Right ventricle myocardium superior (tissue), 1 donor: ENCODE data around the gene COL28A1. TPM values are rescaled to one million over a fixed set of nuclear protein-coding genes. Genes with fewer than 3 reads are reported as not detected.

Source experiments
- ATAC-seq: fragments of 200-7000 bp; cut with Tn5 transposase; one replicate; pipeline ENCODE4 v1.9.1; 2020; ENCODE audit warnings: mild to moderate bottlenecking; ENCODE audit not compliant: poor library complexity
- DNase-seq: peaks from one replicate; pipeline ENCODE4 v3.0.0-alpha.2; 2020
- intact Hi-C: fragments of 100-400 bp; cut with DNase I; formaldehyde crosslinking; loops from one replicate; pipeline ENCODE4 v1.11.2; 2022
- total RNA-seq: library from RNA; stranded (reverse); fragmentation: NEBNext Ultra II Directional; extraction: Animal tissue kit (Norgen Biotek cat#: 25700); gene quantifications from one replicate; pipeline ENCODE4 v1.2.1, GENCODE V29; 2021
- donor health status: DM: no; HTN: yes; CAD: no; lungs with severe emphysema.

COL28A1 gene
- total RNA-seq, 1 donor from 2014 or later, result 6.7 TPM

- intact Hi-C loops, result no loop called here
- no peak for ATAC-seq
- DNase-seq, result no peak
These were observed 101.3 kb downstream of the COL28A1 start for GRCh38 chr7:7434329-7434728.

GRCh38 chr7:7433811-7434210, 101.9 kb downstream of the COL28A1 start:
- intact Hi-C loops, result no loop called here
- ATAC-seq (no peak), DNase-seq (no peak)

DNA sequence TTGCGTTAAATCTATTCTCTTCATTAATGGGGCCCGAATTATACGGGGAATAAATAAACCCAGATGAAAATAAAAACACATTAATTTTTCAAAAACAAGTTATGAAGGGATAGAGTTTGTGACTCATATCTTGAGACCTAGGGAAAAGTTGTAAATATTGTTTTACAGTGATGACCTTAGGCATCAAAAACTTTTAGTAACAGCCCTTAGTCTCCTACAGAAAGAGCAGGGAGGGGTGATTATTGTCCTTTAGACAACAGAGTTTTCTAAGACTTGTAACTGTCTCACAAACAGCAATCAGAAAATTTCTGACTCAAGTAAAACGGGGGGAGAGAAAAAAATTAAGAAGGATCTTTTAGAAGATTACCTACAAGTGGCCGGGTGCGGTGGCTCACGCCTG, 102.7 kb downstream of the COL28A1 start:
- DNase-seq (no peak), ATAC-seq (no peak)
- intact Hi-C loops, result no loop called here

GRCh38 chr7:7428806-7429205, 106.9 kb downstream of the COL28A1 start:
- intact Hi-C loops, result no loop called here
- no peak for DNase-seq
- ATAC-seq, result no peak

GRCh38 chr7:7427363-7427762, 108.3 kb downstream of the COL28A1 start:
- ATAC-seq (no peak), DNase-seq (no peak)
- intact Hi-C loops, result loop anchor here (2.0 kb wide), 1 partner anchor 113 kb away; no protein-coding TSS in a partner anchor

GRCh38 chr7:7426676-7427075, 109.0 kb downstream of the COL28A1 start:
- intact Hi-C loops, result loop anchor here (2.0 kb wide), 1 partner anchor 114 kb away; no protein-coding TSS in a partner anchor
- no peak for DNase-seq
- no peak for ATAC-seq

- intact Hi-C loops, result no loop called here
- no peak for DNase-seq
- no peak for ATAC-seq
These were observed 110.4 kb downstream of the COL28A1 start for GRCh38 chr7:7425321-7425720.

GRCh38 chr7:7424151-7424873, 111.4 kb downstream of the COL28A1 start:
- ATAC-seq (peak; percentile 94), DNase-seq (peak; percentile 54)
- intact Hi-C loops, result no loop called here

DNA sequence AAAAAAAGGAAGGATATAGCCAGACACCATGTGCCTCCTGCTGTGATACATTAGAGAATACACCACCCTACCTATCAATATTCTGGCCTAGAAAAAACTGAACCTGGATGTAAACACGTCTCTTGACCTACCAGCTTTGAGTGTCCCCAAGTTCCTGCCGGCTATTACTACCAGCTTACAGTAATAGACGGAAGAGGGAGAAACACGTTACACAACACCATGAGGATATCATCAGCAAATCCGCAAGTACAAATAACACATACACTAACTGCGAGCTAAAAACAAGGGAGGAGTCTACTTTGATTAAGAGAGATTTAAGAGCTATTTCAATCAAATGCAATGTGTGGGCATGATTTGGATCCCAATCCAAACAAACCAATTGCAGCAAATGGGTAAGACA, 113.0 kb downstream of the COL28A1 start:
- intact Hi-C loops, result no loop called here
- ATAC-seq (no peak), DNase-seq (no peak)

- DNase-seq (no peak), ATAC-seq (no peak)
- intact Hi-C loops, result no loop called here
These were observed 113.8 kb downstream of the COL28A1 start for GRCh38 chr7:7421826-7422225.

GRCh38 chr7:7418997-7419396, 116.7 kb downstream of the COL28A1 start:
- intact Hi-C loops, result no loop called here
- ATAC-seq, result no peak
- no peak for DNase-seq

DNA sequence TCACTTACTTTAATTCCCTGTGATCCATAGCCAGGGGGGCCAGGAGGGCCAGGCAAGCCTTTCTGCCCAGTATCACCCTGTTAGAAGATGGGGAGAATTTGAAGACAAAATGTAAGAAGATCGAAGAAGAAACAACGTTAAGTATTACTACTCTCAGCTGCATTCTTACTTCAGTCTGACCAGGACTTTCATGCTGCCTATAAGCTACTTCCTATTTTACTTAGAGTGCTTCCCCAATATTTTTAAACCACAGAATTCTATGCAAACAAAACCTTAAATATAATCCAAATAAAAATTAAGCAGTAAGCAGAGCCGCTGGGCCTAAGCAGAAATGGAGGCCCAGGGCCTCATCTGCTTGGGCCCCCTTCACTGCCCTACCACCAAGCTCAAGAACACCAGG, 117.8 kb downstream of the COL28A1 start:
- ATAC-seq, result no peak
- intact Hi-C loops, result no loop called here
- DNase-seq, result no peak

DNA sequence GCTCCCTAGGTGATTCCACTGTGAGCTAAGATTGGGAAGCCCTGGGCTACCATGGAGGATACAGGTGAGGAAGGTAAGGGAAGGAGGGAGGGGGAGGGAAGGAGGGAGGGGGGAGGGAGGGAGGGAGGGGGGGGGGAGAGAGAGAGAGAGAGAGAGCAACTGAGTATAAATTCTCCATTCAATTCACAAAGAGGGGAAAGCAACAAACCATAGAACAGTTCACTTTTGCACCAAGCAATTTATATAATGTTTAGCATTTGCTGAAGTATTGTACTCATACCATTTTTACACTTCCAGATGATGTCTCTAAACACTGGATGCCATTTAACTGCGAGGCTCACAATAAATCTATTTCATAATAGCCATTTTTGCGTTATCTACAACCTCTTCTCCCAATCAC, 118.3 kb downstream of the COL28A1 start:
- DNase-seq (no peak), ATAC-seq (no peak)
- intact Hi-C loops, result no loop called here

DNA sequence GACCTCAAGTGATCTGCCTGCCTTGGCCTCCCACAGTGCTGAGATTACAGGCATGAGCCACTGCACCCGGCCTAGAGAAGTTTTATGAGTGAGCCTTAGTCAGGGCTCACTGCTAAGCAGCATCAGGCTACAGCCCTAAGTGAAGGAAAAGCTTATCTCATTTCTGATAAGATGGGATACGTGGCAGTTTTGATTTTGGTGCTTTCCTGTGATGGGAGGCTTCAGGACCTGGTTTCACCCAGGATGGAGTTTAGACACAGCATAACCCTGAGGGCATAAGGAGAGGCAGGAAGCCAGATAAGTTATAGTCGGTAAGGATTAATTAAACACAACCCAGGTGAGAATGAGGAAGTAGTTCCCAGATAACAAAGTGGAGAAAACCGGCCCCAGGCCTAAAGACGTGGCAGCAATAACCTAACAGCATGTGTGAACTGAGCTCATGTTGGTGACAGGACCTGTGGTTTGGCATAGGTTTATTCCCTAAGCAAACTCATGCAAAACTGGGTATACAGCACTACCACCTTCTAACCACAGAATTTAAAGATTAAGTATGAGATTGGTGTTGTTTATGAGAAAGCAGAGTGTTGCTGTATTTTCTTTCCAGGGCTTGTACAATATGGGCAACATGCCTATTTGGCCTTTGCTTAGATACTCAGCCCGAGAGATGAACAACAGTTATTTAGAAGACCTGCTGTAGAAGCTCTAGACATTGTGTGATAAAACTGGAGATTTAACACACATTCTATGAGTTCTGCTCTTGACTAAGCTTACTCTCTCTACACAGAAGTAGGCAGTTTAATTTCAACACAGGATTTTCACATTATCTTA, 119.4 kb downstream of the COL28A1 start:
- intact Hi-C loops, result no loop called here
- ATAC-seq (peak; percentile 34), DNase-seq (no peak)

DNA sequence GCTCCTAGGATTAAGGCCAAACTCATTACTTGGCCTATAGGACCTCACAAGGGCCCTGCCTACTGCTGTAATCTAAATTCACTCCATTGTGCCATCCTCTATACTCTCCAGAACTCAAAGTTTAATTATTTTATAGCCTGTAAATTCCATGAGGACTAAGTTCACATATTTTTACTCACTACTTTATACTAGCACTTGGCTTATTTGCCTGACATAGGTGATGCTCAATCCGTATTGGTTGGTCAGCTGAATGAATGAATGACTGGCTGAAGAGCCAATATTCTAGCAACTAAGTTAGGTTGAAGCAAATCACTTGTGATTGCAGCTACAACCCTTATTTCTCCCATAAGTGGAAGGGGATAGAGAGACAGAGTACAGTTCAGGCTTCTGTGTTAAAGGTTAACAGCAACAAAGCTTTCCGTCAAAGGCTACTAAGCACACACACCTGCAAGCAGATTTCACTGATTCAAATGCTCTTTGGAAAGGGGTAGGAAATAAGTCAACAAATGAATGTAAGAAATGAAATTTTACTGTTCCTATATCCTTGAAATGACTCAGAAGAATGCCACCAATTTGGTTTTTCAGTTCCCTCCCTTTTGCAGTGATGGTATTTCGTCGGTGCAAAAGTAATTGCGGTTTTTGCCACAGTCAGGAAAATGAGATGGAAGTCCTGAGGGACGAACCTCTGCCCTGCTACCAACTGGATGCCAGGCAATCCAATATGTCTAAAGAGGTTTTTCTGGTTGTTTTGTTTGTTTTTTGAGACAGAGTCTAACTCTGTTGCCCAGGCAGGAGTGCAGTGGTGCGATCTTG, 120.7 kb downstream of the COL28A1 start:
- ATAC-seq (no peak), DNase-seq (no peak)
- intact Hi-C loops, result no loop called here

DNA sequence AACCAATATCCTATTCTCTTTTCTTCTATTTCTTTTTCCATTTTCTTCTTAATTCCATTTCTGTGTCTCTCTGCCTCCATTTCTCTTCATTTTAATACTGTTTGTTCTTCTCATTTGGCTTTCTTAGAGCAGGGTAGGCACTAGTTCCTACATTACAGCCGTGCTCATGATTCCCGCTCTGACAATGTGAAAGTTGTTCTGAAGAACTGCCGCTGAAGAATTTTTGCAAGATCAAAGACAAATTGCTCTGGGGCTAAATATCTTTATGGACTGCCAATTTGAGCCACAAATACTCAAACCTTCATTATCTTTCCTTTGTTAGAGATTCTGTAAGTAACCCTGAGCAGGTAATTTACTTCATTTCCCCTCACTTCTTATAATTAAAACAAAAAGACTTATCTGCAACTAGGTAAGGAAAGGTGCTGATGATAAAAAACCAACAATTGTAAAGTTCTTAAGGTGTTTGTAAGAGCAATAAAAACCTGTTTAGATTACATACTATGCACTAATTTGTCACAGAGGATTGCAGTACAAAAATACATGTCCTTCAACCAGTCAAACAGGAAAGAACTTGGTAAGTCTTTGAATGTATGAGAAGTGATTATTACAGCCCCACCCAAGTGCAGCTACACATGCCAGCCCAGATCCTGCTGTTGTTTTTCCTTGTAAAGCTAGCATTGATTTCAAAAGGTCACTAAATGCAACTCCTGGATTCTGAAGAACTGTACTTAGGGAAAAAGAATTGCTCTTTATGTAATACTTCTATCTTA, 127.5 kb downstream of the COL28A1 start:
- no peak for DNase-seq
- intact Hi-C loops, result no loop called here

DNA sequence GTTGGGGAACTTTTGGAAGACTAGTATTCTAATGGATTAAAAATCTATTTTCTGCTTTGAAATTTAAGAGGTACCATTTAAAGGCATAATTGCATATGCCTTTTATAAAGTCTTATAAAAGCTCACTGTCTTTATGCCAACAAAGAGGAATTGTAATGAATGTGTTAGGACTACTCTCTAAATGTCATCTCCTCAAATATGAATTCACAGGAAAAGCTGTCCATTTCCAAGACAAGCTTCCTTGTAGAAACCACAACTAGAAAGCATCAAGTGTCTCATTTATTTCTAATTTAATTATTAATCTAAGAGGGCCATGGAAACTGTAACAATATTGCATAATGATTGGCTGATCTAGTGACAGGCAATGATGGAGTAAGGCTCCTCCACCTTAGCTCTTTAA, 130.2 kb downstream of the COL28A1 start:
- intact Hi-C loops, result no loop called here
- no peak for ATAC-seq
- DNase-seq, result no peak

More for the DNA sequence above, 127.5 kb downstream of the COL28A1 start:
- no peak for ATAC-seq

- ATAC-seq (no peak), DNase-seq (no peak)
- intact Hi-C loops, result no loop called here
These were observed 136.0 kb downstream of the COL28A1 start for GRCh38 chr7:7399707-7400106.

GRCh38 chr7:7395785-7396184, 139.9 kb downstream of the COL28A1 start:
- DNase-seq, result no peak
- no peak for ATAC-seq
- intact Hi-C loops, result no loop called here
